PC-3 (cell line): ENCODE results near the gene MAPRE3. TPM values are rescaled to one million over a fixed set of nuclear protein-coding genes. Genes with fewer than 3 reads are reported as not detected.
A peak's percentile ranks its signal among the peaks of the same experiment; 100 is the strongest.

Experiments used
- ATAC-seq: fragments of 200-7000 bp; cut with Tn5 transposase; 2 replicates; pipeline ENCODE4 v1.9.1; 2020; ENCODE audit warnings: mild to moderate bottlenecking, moderate library complexity
- BruUV-seq: library from RNA; stranded (reverse); fragments of 400-500 nt; replicated peaks from 2 replicates; lab custom pipeline; 2021; lab: Mats Ljungman, UMichigan
- CTCF ChIA-PET: fragments of 300-600 bp; sonication (Branson Sonifier 250); formaldehyde crosslinking; loops from one replicate; lab custom pipeline; 2022; ENCODE audit warnings: antibody characterized with exemption; lab: Charles Lee
- POLR2A ChIA-PET: fragments of 300-600 bp; sonication (Branson Sonifier 250); formaldehyde crosslinking; loops from one replicate; lab custom pipeline; 2022; ENCODE audit warnings: antibody characterized with exemption; ENCODE audit not compliant: unreplicated experiment; lab: Charles Lee
- DNase-seq: peaks from one replicate; pipeline ENCODE4 v3.0.0-alpha.2; 2015
- H2AFZ ChIP-seq: fragments of 300-600 bp; sonication (generic); 2 replicates; pipeline ENCODE4 v1.6.0; 2016; ENCODE audit warnings: antibody characterized with exemption, low read length
- H3F3A ChIP-seq: fragments of 300-600 bp; sonication (generic); one replicate; pipeline ENCODE4 v1.6.0; 2017; ENCODE audit warnings: antibody characterized with exemption, low read length, control low read depth, mild to moderate bottlenecking; ENCODE audit not compliant: unreplicated experiment
- H3K27ac ChIP-seq: fragments of 300-600 bp; sonication (generic); 2 replicates; pipeline ENCODE4 v1.5.1; 2016; ENCODE audit warnings: mild to moderate bottlenecking, low read length
- H3K27me3 ChIP-seq: fragments of 300-600 bp; sonication (generic); 2 replicates; pipeline ENCODE4 v1.6.1; 2016; ENCODE audit warnings: low read length, mixed read lengths
- H3K36me3 ChIP-seq: fragments of 300-600 bp; sonication (generic); 2 replicates; pipeline ENCODE4 v1.6.1; 2016; ENCODE audit warnings: low read depth, mixed run types, low read length, mixed read lengths
- H3K4me1 ChIP-seq: fragments of 300-600 bp; sonication (generic); 2 replicates; pipeline ENCODE4 v1.5.1; 2016; ENCODE audit warnings: low read length; ENCODE audit not compliant: insufficient read depth
- H3K4me2 ChIP-seq: fragments of 300-600 bp; sonication (generic); 2 replicates; pipeline ENCODE4 v1.6.0; 2016; ENCODE audit warnings: low read length
- H3K4me3 ChIP-seq: fragments of 300-600 bp; sonication (generic); 2 replicates; pipeline ENCODE4 v1.5.1; 2016; ENCODE audit warnings: mild to moderate bottlenecking, low read length, mixed read lengths
- H3K79me2 ChIP-seq: fragments of 300-600 bp; sonication (generic); 2 replicates; pipeline ENCODE4 v1.6.1; 2017; ENCODE audit warnings: low read length, mixed read lengths
- H3K9ac ChIP-seq: fragments of 300-600 bp; sonication (generic); 2 replicates; pipeline ENCODE4 v1.6.0; 2016; ENCODE audit warnings: mild to moderate bottlenecking, low read length
- H3K9me2 ChIP-seq: fragments of 300-600 bp; sonication (generic); replicated peaks from 2 replicates; pipeline ENCODE4 v1.6.1; 2016; ENCODE audit warnings: mixed run types, low read length, mixed read lengths
- H3K9me3 ChIP-seq: fragments of 300-600 bp; sonication (generic); 2 replicates; pipeline ENCODE4 v1.6.1; 2016; ENCODE audit warnings: low read length, mixed read lengths
- H4K20me1 ChIP-seq: fragments of 300-600 bp; sonication (generic); 2 replicates; pipeline ENCODE4 v1.6.1; 2016; ENCODE audit warnings: low read length, mixed read lengths
- EZH2 ChIP-seq: fragments of 300-600 bp; sonication (generic); IDR thresholded peaks from one replicate; pipeline ENCODE4 v1.6.1; 2017; ENCODE audit warnings: antibody characterized with exemption, mild to moderate bottlenecking, low read length; ENCODE audit not compliant: unreplicated experiment
- EZH2phosphoT487 ChIP-seq: fragments of 300-600 bp; sonication (generic); IDR thresholded peaks from 2 replicates; pipeline ENCODE4 v1.6.1; 2018; ENCODE audit warnings: mild to moderate bottlenecking, antibody characterized with exemption, low read length, borderline replicate concordance
- intact Hi-C: fragments of 100-400 bp; cut with micrococcal nuclease; formaldehyde crosslinking; loops from 2 replicates; pipeline ENCODE4 v1.9.0; 2023
- total RNA-seq: library from RNA; depleted of rRNA; stranded (reverse); fragments of >200 nt; gene quantifications from 2 replicates; pipeline ENCODE4 v1.2.3, GENCODE V29; 2014
- TF ChIP-seq, protein P1 (sequence below): fragments of 300-600 bp; sonication (generic); conservative IDR thresholded peaks from 2 replicates; pipeline ENCODE4 v1.5.1; 2017; ENCODE audit warnings: antibody characterized with exemption, low read depth, mild to moderate bottlenecking, low read length

Gene MAPRE3
- total RNA-seq, 1 experiment from 2014 or later, result 11.9 TPM

DNA sequence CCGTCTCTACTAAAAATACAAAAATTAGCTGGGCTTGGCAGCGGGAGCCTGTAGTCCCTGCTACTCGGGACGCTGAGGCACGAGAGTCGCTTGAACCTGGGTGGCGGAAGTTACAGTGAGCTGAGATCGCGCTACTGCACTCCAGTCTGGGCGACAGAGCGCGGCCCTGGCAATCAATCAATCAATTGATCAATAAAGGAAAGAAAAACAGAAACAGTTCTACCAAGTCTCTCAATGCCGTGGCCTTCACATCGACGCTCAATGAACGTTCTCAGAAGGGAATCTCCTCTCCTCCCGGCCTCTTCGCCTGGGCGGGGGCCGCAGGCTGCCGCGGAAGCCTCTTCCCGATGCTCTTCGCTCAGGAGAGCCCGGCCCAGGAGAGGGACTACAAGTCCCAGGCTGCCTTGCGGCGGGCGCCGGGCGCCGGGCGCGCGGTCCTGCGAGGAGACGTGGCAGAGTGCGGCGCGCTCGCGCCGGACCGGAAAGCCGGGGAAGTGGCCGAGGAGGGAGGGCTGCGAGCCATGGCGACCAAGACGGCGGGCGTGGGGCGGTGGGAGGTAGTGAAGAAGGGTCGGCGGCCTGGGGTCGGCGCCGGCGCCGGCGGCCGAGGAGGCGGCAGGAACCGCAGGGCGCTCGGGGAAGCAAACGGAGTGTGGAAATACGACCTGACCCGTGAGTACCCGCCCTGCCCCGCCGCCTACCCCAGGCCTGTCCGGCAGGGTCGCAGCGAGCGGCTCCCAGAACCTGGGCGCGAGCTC lies 62.2 kb downstream of the MAPRE3 start, which contains the start of gene TMEM214:
TMEM214 (plus strand) TSS at position 471 of the 758 bp plus-strand sequence; CDS start at position 522, 51 bp downstream.
- ChIA-PET CTCF (no interaction called here), POLR2A (interaction anchor here (0.7 kb wide), 1 partner anchor 365 kb away, joined by 5 read pairs; no protein-coding TSS in a partner anchor)
- Histone ChIP-seq H3K9me3 (no peaks in the 10 kb centered on the region), H3K4me1 (peaks cover 8% of the 10 kb centered on the region), H3K79me2 (peaks cover 27% of the 10 kb centered on the region), H3K4me2 (peak within 1 kb of the TSS; percentile 88), H3K27me3 (no peaks in the 10 kb centered on the region), H3K9me2 (no peaks in the 10 kb centered on the region), H4K20me1 (no peaks in the 10 kb centered on the region), H2AFZ (peak within 1 kb of the TSS; percentile 97), H3F3A (no peaks in the 10 kb centered on the region), H3K27ac (no peak within 1 kb of the TSS; the same call in 1 of the 2 replicates), H3K4me3 (peak within 1 kb of the TSS; percentile 87), H3K36me3 (peaks cover 28% of the 10 kb centered on the region), H3K9ac (peak within 1 kb of the TSS; percentile 90)
- peak; percentile 98 for ATAC-seq
- no TSS peak for BruUV-seq
- peak; percentile 90 for DNase-seq
- intact Hi-C loops, result loop anchor here (1.0 to 2.0 kb wide), 2 partner anchors 18 to 54 kb away; partner anchors contain the start of genes AGBL5 and KHK
- TF ChIP-seq EZH2 (no peak), EZH2phosphoT487 (no peak)
- TF ChIP-seq, protein P1, sequence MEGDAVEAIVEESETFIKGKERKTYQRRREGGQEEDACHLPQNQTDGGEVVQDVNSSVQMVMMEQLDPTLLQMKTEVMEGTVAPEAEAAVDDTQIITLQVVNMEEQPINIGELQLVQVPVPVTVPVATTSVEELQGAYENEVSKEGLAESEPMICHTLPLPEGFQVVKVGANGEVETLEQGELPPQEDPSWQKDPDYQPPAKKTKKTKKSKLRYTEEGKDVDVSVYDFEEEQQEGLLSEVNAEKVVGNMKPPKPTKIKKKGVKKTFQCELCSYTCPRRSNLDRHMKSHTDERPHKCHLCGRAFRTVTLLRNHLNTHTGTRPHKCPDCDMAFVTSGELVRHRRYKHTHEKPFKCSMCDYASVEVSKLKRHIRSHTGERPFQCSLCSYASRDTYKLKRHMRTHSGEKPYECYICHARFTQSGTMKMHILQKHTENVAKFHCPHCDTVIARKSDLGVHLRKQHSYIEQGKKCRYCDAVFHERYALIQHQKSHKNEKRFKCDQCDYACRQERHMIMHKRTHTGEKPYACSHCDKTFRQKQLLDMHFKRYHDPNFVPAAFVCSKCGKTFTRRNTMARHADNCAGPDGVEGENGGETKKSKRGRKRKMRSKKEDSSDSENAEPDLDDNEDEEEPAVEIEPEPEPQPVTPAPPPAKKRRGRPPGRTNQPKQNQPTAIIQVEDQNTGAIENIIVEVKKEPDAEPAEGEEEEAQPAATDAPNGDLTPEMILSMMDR, result no peak

DNA sequence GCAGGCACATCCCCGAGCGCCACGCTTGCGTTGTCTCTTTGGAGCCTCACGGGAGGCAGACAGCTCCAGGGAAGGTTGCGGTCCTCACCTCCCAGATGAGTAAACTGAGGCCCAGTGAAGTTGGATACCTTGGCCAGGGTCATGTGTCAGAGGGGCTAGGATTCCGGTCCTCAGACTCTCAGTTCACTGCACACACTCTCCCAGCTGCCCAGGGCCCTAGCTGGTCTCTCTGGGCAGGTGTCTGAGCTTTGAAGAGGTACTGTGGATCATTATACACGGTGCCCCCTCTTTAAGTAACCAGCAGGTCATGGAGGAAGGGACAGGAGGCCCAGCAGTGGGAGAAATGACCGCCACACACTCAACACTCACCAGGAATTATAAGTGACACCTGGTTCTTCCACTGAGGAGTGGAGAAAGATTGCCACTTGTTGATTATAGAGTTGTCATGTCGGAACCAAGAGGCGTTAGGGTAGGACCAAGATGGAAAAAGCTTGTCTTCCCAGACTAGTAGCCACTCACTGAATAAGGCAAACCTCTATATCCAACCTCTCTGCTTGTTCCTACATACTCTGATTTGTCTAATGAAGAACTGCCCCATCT lies 62.9 kb downstream of the MAPRE3 start:
- intact Hi-C loops, result loop anchor here (2.0 kb wide), 1 partner anchor 17 kb away; the partner anchor contains the start of gene AGBL5

DNA sequence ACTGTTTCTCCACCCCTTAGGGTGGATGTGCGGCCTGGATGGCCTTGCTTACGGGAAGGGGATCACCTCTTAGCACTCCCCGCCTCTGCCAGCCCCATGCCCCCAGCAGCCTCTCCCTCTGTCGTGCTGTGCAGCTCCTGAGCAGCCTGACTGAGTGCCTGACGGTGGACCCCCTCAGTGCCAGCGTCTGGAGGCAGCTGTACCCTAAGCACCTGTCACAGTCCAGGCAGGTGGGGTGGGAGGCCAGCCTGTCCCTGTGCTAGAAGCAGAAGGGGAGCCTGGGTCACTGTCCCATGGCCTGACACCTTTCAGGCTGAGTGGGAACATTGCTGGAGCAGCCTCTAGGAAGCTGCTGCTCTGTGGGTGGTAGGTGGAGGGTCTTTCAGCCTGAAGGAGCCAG lies 67.6 kb downstream of the MAPRE3 start:
- Histone ChIP-seq H3K36me3 (peaks cover 62% of the 10 kb centered on the region), H3F3A (no peaks in the 10 kb centered on the region), H3K27ac (no peak overlapping the region), H2AFZ (no peak overlapping the region), H3K79me2 (peaks cover 25% of the 10 kb centered on the region), H3K9me2 (no peaks in the 10 kb centered on the region), H3K4me1 (peaks cover 8% of the 10 kb centered on the region), H3K4me3 (no peak overlapping the region), H3K27me3 (no peaks in the 10 kb centered on the region), H3K4me2 (no peak overlapping the region), H4K20me1 (no peaks in the 10 kb centered on the region), H3K9me3 (no peaks in the 10 kb centered on the region), H3K9ac (no peak overlapping the region)
- ATAC-seq (no peak), DNase-seq (no peak)
- ChIA-PET POLR2A (no interaction called here), CTCF (no interaction called here)
- intact Hi-C loops, result no loop called here
- TF ChIP-seq, protein P1, result no peak
- no peak for TF ChIP-seq EZH2
- no peak for TF ChIP-seq EZH2phosphoT487
- no TSS peak for BruUV-seq

More for the DNA sequence above, 62.9 kb downstream of the MAPRE3 start:
- H3K27me3 ChIP-seq, result no peaks in the 10 kb centered on the region
- BruUV-seq, result TSS peak; percentile 60
- DNase-seq (no peak), ATAC-seq (peak; percentile 2; the same call in 1 of the 2 replicates)
- TF ChIP-seq EZH2, result no peak
- H4K20me1 ChIP-seq, result no peaks in the 10 kb centered on the region
- H3F3A ChIP-seq, result no peaks in the 10 kb centered on the region
- no peak overlapping the region; the same call in 1 of the 2 replicates for H3K27ac ChIP-seq
- H2AFZ ChIP-seq, result peak overlapping the region; percentile 97
- peak overlapping the region; percentile 88 for H3K4me2 ChIP-seq
- H3K4me1 ChIP-seq, result peaks cover 8% of the 10 kb centered on the region
- no peaks in the 10 kb centered on the region for H3K9me3 ChIP-seq
- no peaks in the 10 kb centered on the region for H3K9me2 ChIP-seq
- peak overlapping the region; percentile 90 for H3K9ac ChIP-seq
- peak overlapping the region; percentile 87 for H3K4me3 ChIP-seq
- H3K36me3 ChIP-seq, result peaks cover 35% of the 10 kb centered on the region
- ChIA-PET POLR2A (no interaction called here), CTCF (no interaction called here)
- peaks cover 27% of the 10 kb centered on the region for H3K79me2 ChIP-seq
